ENCODE measurements around the gene SLC25A27.

GRCh38 chr6:46684771-46685170, 32.0 kb downstream of the SLC25A27 start:
- TF ChIP-seq, protein P1, sequence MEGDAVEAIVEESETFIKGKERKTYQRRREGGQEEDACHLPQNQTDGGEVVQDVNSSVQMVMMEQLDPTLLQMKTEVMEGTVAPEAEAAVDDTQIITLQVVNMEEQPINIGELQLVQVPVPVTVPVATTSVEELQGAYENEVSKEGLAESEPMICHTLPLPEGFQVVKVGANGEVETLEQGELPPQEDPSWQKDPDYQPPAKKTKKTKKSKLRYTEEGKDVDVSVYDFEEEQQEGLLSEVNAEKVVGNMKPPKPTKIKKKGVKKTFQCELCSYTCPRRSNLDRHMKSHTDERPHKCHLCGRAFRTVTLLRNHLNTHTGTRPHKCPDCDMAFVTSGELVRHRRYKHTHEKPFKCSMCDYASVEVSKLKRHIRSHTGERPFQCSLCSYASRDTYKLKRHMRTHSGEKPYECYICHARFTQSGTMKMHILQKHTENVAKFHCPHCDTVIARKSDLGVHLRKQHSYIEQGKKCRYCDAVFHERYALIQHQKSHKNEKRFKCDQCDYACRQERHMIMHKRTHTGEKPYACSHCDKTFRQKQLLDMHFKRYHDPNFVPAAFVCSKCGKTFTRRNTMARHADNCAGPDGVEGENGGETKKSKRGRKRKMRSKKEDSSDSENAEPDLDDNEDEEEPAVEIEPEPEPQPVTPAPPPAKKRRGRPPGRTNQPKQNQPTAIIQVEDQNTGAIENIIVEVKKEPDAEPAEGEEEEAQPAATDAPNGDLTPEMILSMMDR (IDR thresholded peaks at IDR 0.05; ENCODE audit: low read depth, low read length), result no peak
- no peak for TF ChIP-seq POLR2A (IDR thresholded peaks at IDR 0.05; ENCODE audit: extremely low read depth, insufficient read length)

Data from NB4 (cell line).